NB4 (cell line): ENCODE data around the gene SMOC2.
"Not testable (repeated sequence)": the region's sequence is repeated elsewhere in the genome, so short reads cannot be mapped to it uniquely, and the experiment has no call there.

Experiments
- DNase-seq: peaks from one replicate; pipeline ENCODE4 v3.0.0; 2010; ENCODE audit warnings: low read depth
- H3K4me3 ChIP-seq: one replicate; pipeline ENCODE4 v1.5.1; 2011; ENCODE audit warnings: mild to moderate bottlenecking, low read depth, low read length, moderate library complexity
- MYC ChIP-seq: IDR thresholded peaks from 2 replicates; pipeline ENCODE4 v1.6.1; 2011; ENCODE audit warnings: low read depth, low read length
- POLR2A ChIP-seq: IDR thresholded peaks from 2 replicates; pipeline ENCODE4 v1.6.1; 2011; ENCODE audit warnings: mild to moderate bottlenecking; ENCODE audit not compliant: insufficient read length; ENCODE audit errors: extremely low read depth
- TF ChIP-seq, protein P1 (sequence below): IDR thresholded peaks from one replicate; pipeline ENCODE4 v1.5.1; 2012; ENCODE audit warnings: low read depth, low read length
- TF ChIP-seq, protein P2 (sequence below): IDR thresholded peaks from 2 replicates; pipeline ENCODE4 v1.6.1; 2011; ENCODE audit warnings: low read depth, low read length

The SMOC2 gene

DNA sequence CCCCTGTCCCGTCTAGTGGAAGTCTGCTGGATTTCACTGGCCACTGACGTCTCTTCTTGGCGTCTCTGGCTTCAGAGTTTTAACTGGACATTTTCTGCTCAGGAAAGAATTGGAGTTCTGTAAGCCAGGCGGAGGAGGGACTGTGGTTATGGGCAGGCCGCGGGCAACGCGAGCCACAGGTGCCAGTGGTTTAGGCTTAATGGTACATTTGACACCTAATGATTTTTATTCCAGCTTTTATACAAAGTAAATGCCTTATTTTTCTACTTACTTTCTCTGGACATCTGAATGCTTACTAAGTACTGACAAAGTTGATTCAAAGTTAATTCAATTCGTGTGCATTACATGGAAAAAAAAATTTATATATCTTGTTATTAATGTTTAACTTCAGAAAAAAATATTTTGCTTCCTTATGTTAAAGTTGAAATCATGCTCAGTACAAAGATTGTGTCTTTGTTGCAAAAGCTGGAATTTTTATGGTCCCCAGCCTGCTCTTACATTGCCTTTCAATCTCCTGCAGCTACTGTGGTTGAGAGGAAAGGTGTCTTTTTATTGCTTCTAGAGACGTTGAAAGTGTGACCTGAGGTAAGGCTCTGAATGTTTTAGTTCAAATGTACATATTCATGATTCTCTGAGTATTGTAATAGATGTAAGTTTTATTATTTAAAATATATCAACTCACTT is 231.0 kb downstream of the SMOC2 start:
- no peak overlapping the region for H3K4me3 ChIP-seq
- TF ChIP-seq, protein P1, sequence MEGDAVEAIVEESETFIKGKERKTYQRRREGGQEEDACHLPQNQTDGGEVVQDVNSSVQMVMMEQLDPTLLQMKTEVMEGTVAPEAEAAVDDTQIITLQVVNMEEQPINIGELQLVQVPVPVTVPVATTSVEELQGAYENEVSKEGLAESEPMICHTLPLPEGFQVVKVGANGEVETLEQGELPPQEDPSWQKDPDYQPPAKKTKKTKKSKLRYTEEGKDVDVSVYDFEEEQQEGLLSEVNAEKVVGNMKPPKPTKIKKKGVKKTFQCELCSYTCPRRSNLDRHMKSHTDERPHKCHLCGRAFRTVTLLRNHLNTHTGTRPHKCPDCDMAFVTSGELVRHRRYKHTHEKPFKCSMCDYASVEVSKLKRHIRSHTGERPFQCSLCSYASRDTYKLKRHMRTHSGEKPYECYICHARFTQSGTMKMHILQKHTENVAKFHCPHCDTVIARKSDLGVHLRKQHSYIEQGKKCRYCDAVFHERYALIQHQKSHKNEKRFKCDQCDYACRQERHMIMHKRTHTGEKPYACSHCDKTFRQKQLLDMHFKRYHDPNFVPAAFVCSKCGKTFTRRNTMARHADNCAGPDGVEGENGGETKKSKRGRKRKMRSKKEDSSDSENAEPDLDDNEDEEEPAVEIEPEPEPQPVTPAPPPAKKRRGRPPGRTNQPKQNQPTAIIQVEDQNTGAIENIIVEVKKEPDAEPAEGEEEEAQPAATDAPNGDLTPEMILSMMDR = no peak
- TF ChIP-seq, protein P2, sequence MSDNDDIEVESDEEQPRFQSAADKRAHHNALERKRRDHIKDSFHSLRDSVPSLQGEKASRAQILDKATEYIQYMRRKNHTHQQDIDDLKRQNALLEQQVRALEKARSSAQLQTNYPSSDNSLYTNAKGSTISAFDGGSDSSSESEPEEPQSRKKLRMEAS = no peak
- TF ChIP-seq MYC = no peak
- TF ChIP-seq POLR2A = no peak
- DNase-seq = no peak

DNA sequence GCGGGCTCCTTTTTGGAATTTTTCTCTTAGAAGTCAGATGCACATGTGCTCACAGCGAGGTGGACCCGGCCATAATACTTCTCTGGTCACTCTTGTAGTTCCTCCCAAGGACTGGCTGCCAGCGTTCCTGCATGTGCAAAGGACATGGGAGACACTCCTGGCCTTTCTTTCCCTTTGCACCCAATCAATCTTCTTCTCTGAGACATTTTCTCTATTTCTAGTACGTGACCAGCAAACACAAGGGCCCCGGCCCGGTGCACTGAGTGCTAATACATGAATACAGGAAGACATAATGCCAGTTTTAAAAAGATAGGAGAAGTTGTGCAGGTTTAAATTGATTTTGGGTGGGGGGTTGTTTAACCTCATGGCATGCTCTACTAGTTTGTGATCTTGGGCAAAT is 233.6 kb downstream of the SMOC2 start:
- H3K4me3 ChIP-seq = no peak overlapping the region
- TF ChIP-seq, protein P2 = no peak
- TF ChIP-seq, protein P1 = no peak
- no peak for TF ChIP-seq POLR2A
- TF ChIP-seq MYC = no peak
- no peak for DNase-seq

DNA sequence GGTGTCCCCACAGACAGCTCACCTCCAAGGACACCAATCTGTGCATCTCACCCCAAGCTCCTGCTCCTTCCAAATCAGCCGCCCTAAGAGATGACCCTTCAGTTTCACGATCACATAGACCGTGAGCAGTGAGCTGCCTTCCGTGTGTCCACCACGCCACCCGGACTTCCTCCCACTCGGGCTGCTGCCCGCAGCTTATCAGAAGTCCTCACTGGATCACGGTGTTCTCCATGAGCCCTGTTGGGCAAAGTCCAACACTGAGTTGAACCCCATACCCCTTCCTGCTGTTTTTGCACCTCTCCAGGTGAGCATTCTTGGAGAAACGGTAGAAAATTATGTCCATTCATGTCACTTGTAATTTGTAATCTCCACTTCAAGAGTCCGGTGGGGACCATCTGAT is 234.4 kb downstream of the SMOC2 start:
- TF ChIP-seq, protein P1 = no peak
- TF ChIP-seq, protein P2 = no peak
- TF ChIP-seq MYC (no peak), POLR2A (no peak)
- DNase-seq = no peak
- H3K4me3 ChIP-seq = no peak overlapping the region

DNA sequence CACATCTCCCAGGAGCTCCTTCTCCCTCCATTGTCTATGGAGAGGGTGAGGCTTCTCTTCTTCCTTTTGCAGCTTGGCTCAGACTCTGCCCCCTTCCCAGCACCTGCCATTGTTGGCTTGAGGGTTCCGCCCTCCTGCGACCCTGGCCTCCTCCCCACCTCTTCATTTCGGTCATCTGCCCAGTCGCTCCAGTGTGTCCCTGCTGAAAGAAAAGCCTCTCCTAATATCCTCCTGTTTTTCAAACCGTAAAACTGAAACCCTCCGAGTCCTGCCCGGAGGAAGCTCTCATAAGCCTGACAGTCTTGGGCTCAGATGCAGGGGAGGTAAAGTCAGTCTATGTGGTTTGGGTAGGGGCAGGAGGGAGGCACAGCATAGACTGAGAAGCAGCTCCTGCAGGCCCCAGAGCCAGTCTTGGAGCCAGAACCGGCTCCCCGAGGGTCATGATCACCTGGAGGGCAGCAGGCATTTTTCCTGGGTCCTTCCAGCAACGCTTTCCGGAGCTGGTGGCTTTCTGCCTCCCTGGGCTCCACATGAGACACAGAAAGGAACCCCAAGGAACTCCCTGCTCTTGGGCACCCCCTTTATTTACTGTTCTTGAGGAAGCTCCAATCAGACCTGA is 235.1 kb downstream of the SMOC2 start:
- no peak for TF ChIP-seq MYC
- no peak for TF ChIP-seq POLR2A
- TF ChIP-seq, protein P2 = no peak
- TF ChIP-seq, protein P1 = no peak
- no peak for DNase-seq
- H3K4me3 ChIP-seq = no peak overlapping the region

DNA sequence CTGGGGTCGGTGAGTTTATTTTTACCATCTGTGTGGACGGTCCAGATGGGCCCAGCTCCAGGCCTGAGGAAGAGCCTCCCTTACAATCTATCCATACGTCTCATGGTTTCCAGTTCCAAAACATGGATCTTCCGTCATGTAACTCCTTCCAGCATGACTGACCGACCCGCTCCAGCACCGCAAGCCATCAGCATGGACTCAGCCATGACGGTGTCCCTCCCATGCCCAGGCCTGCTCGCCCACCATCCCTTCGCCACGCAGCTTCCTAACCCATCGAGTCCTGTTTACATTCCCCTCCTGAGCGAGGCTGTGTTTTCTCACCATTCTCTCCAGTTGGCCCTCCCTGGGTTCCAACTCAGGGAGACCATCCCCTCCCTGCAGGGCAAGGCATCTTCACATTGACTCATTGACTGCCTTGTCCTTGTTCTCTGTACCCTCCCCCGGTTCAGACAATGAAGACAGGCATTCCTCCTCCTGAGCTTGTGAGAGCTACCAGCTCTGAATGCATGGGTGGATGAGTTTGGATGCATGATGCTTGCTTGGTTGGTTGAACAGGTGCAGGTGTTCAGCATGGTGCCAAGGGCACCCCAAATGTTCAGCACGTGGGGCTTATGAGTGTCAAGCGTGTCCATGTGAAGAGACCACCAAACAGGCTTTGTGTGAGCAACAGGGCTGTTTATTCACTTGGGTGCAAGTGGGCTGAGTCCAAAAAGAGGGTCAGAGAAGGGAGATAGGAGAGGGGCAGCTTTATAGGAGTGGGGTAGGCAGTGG is 235.8 kb downstream of the SMOC2 start:
- DNase-seq = no peak
- TF ChIP-seq, protein P1 = no peak
- no peak for TF ChIP-seq POLR2A
- TF ChIP-seq, protein P2 = no peak
- no peak for TF ChIP-seq MYC
- no peak overlapping the region for H3K4me3 ChIP-seq

DNA sequence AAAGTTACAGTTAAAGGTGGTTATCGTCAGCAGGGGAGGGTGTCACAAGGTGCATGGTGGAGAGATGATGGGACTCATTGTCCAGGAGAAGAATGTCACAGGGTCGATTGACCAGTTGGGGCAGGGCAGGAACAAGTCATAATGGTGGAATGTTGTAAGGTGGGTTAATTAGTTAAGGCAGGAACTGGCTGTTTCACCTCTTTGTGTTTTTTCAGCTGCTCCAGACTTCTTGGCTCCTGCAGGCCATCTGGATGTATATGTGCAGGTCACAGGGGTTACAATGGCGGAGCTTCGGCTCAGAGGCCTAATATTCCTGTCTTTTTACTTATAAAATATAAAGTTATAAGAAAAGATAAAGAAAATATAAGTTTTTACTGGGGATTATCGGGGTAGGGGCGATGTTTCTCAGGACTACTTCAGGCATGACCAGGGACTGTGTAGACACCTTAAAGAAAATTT is 236.4 kb downstream of the SMOC2 start:
- H3K4me3 ChIP-seq, DNase-seq: not testable (repeated sequence)
